ENCODE measurements around the gene ZFYVE27.

DNA sequence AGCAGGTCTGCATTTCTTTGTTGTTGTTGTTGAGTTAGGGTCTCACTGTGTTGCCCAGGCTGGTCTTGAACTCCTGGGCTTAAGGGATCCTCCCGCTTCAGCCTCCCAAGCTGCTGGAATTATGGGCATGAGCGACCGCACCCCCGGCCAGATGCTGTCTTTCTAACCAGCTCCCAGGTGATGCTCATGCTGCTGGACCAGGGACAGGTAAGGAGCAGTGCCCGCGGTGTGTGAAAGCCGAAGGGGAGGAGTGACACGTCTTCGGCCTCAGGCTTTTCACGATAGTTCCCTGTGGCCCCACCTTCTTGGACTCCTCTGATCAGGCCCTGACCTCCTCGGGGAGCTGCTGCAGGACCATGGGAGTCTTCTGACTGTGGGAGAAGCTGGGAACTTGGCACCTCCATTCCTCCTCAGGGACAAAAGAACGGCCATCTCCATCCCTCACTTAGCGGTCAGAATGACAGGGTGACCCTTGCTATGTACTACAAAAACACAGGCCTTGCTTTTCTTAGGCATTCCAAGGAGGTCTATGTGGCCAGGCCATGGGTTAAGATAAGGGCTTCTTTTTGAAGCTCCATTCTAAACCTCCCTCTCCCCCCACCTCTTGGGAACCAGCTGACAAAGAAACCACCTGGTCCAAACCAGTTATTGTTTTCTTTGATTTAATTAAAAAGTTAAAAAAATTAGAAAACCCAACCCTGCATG is 29.3 kb downstream of the ZFYVE27 start:
- TF ChIP-seq POLR2A (IDR thresholded peaks at IDR 0.05), result no peak
- TF ChIP-seq, protein P1, sequence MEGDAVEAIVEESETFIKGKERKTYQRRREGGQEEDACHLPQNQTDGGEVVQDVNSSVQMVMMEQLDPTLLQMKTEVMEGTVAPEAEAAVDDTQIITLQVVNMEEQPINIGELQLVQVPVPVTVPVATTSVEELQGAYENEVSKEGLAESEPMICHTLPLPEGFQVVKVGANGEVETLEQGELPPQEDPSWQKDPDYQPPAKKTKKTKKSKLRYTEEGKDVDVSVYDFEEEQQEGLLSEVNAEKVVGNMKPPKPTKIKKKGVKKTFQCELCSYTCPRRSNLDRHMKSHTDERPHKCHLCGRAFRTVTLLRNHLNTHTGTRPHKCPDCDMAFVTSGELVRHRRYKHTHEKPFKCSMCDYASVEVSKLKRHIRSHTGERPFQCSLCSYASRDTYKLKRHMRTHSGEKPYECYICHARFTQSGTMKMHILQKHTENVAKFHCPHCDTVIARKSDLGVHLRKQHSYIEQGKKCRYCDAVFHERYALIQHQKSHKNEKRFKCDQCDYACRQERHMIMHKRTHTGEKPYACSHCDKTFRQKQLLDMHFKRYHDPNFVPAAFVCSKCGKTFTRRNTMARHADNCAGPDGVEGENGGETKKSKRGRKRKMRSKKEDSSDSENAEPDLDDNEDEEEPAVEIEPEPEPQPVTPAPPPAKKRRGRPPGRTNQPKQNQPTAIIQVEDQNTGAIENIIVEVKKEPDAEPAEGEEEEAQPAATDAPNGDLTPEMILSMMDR (IDR thresholded peaks at IDR 0.05), result no peak
